IPS DF 6.9 (cell line): Measurements from ENCODE around the gene PRKAG2.
"Not testable (repeated sequence)": the region's sequence is repeated elsewhere in the genome, so short reads cannot be mapped to it uniquely, and the experiment has no call there.

Experiments used
- DNase-seq: peaks from one replicate; pipeline ENCODE4 v3.0.0-alpha.2; 2013; ENCODE audit warnings: low read depth, low spot score
- H3K27ac ChIP-seq: one replicate; pipeline ENCODE4 v1.5.1; 2013; ENCODE audit warnings: low read length, control low read depth
- H3K27me3 ChIP-seq: 2 replicates; pipeline ENCODE4 v1.6.1; 2013; ENCODE audit warnings: mild to moderate bottlenecking, low read length; ENCODE audit not compliant: control insufficient read depth, insufficient read depth
- H3K36me3 ChIP-seq: 2 replicates; pipeline ENCODE4 v1.6.1; 2013; ENCODE audit warnings: low read length; ENCODE audit not compliant: control insufficient read depth, insufficient read depth
- H3K4me1 ChIP-seq: 2 replicates; pipeline ENCODE4 v1.6.1; 2013; ENCODE audit warnings: low read length; ENCODE audit not compliant: control insufficient read depth, insufficient read depth
- H3K4me3 ChIP-seq: 2 replicates; pipeline ENCODE4 v1.5.1; 2013; ENCODE audit warnings: mild to moderate bottlenecking, low read length
- H3K9me3 ChIP-seq: 2 replicates; pipeline ENCODE4 v1.6.1; 2013; ENCODE audit warnings: low read length, inconsistent platforms; ENCODE audit not compliant: control insufficient read depth, insufficient read depth
- WGBS: extraction: QIAGEN DNeasy Blood & Tissue Kit; methylation state at CpG from one replicate; pipeline ENCODE4 v1.1.7; 2013; ENCODE audit warnings: mixed read lengths, missing lambda C conversion rate; ENCODE audit not compliant: insufficient read length, insufficient coverage; 5-methylcytosine and 5-hydroxymethylcytosine counted together

PRKAG2 gene

GRCh38 chr7:151786241-151786640 lies 90.7 kb downstream of the PRKAG2 start:
- no peaks in the 10 kb centered on the region for H3K4me1 ChIP-seq
- no peak overlapping the region for H3K27ac ChIP-seq
- no peaks in the 10 kb centered on the region; the same call in 1 of the 2 replicates for H3K27me3 ChIP-seq
- no CpG with 5 or more reads among the region's 19 CpGs for WGBS
- H3K36me3 ChIP-seq: no peaks in the 10 kb centered on the region
- no peak overlapping the region for H3K4me3 ChIP-seq
- DNase-seq: no peak
- H3K9me3 ChIP-seq: no peaks in the 10 kb centered on the region

DNA sequence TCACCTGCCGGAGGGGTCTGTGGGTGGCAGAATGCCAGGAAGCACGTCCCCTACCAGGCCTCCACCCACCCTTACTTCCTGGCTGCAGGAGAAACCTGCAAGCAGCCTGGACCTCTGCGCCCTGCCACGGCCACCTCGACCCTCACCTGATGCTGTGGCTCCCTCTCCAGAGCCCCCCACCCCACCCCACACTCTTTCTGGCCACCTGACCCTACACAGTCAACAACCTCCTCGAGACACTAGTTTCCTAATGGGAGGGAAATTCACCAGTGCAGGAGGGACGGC lies 91.3 kb downstream of the PRKAG2 start:
- no CpG with 5 or more reads among the region's 7 CpGs for WGBS
- DNase-seq: no peak
- Histone ChIP-seq H3K4me1 (no peaks in the 10 kb centered on the region), H3K4me3 (no peak overlapping the region), H3K27ac (no peak overlapping the region), H3K9me3 (no peaks in the 10 kb centered on the region), H3K27me3 (no peaks in the 10 kb centered on the region; the same call in 1 of the 2 replicates), H3K36me3 (no peaks in the 10 kb centered on the region)

GRCh38 chr7:151784853-151785680 lies 91.8 kb downstream of the PRKAG2 start:
- WGBS: no CpG with 5 or more reads among the region's 21 CpGs
- H3K4me1 ChIP-seq: no peaks in the 10 kb centered on the region
- DNase-seq: no peak
- no peaks in the 10 kb centered on the region; the same call in 1 of the 2 replicates for H3K27me3 ChIP-seq
- no peaks in the 10 kb centered on the region for H3K36me3 ChIP-seq
- no peaks in the 10 kb centered on the region for H3K9me3 ChIP-seq
- H3K27ac ChIP-seq: no peak overlapping the region
- no peak overlapping the region for H3K4me3 ChIP-seq

DNA sequence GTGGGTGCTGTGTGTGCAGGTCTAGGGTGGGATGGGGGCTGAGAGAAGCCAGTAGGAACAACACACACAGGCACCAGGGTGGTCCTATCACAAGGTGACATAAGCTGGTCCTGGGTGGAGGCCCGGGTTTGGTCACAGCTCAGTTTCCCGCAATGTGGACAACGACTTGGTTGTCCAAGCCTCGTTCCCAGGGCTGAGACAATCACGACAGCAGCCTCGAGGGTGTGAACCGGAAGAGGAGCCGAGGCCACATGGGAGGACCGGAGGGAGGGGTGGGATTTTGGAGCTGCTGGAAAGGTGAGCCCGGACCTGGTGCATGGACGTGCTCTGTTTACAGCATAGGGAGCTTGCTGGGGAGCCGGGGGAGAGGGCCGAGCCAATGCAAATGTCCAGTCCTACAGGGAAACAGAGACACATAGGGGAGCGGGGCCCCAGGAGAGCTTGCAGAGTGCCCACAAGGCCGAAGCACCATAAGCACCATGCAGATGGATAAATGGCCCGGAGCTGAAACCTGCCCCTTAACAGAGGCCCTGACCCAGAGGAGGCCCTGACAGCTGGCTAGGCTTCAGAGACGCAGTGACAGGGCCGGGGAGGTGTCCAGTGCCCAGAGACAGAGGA lies 92.8 kb downstream of the PRKAG2 start:
- H3K4me1 ChIP-seq: no peaks in the 10 kb centered on the region
- WGBS: no CpG with 5 or more reads among the region's 18 CpGs
- H3K27ac ChIP-seq: no peak overlapping the region
- no peak for DNase-seq
- H3K36me3 ChIP-seq: no peaks in the 10 kb centered on the region
- H3K27me3 ChIP-seq: no peaks in the 10 kb centered on the region; the same call in 1 of the 2 replicates
- H3K9me3 ChIP-seq: no peaks in the 10 kb centered on the region
- H3K4me3 ChIP-seq: no peak overlapping the region

GRCh38 chr7:151782598-151783448 lies 94.1 kb downstream of the PRKAG2 start:
- no peaks in the 10 kb centered on the region; the same call in 1 of the 2 replicates for H3K27me3 ChIP-seq
- WGBS: no CpG with 5 or more reads among the region's 55 CpGs
- H3K4me3 ChIP-seq: peak overlapping the region; percentile 8; the same call in 1 of the 2 replicates
- no peaks in the 10 kb centered on the region for H3K36me3 ChIP-seq
- no peak overlapping the region for H3K27ac ChIP-seq
- H3K4me1 ChIP-seq: no peaks in the 10 kb centered on the region
- no peaks in the 10 kb centered on the region for H3K9me3 ChIP-seq
- DNase-seq: peak; percentile 77

- not testable (repeated sequence) for H3K4me1 ChIP-seq, H3K27ac ChIP-seq, H3K9me3 ChIP-seq, H3K27me3 ChIP-seq, H3K4me3 ChIP-seq, DNase-seq, H3K36me3 ChIP-seq
- no CpG with 5 or more reads among the region's 4 CpGs for WGBS
These were observed 94.7 kb downstream of the PRKAG2 start for GRCh38 chr7:151782256-151782597.

DNA sequence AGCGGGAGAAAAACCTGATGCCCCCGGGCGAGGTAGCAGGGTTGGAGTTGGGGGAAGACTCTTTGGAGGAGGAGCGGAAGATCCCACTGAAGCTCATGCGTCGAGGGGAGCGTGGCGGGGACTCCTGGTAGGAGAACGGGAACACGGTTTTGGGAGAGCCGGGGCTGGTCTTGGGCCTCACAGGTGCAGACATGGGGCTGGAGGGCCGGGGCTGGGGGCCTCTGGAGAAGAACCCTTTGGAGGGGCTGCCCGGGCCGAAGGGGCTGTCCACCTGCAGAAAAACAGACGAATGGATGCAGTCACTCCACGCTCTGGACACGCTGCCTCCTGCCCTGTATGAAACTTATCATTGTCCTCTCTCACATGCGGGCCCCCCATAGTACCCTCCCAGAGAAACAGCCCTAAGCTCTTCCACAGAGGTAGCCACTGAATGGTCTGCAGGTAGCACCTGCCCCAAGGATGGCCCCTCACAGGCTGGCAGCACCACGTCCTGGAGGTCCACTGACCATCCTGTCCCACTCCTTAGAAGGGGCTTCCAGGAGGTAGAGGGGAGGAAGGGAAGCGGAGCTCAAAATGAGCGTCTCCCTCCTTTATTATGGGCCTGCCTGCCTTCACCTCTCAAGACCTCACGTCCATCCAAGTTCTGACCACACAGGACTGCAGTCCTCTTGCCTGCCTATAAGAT lies 95.6 kb downstream of the PRKAG2 start:
- H3K27ac ChIP-seq: no peak overlapping the region
- no peak for DNase-seq
- H3K4me1 ChIP-seq: no peaks in the 10 kb centered on the region
- H3K27me3 ChIP-seq: no peaks in the 10 kb centered on the region; the same call in 1 of the 2 replicates
- H3K9me3 ChIP-seq: no peaks in the 10 kb centered on the region
- WGBS: no CpG with 5 or more reads among the region's 22 CpGs
- no peaks in the 10 kb centered on the region for H3K36me3 ChIP-seq
- H3K4me3 ChIP-seq: no peak overlapping the region

GRCh38 chr7:151780631-151781030 lies 96.3 kb downstream of the PRKAG2 start:
- H3K27me3 ChIP-seq: no peaks in the 10 kb centered on the region; the same call in 1 of the 2 replicates
- no peaks in the 10 kb centered on the region for H3K4me1 ChIP-seq
- no CpG with 5 or more reads among the region's 3 CpGs for WGBS
- H3K4me3 ChIP-seq: no peak overlapping the region
- no peak for DNase-seq
- no peaks in the 10 kb centered on the region for H3K9me3 ChIP-seq
- H3K27ac ChIP-seq: no peak overlapping the region
- H3K36me3 ChIP-seq: no peaks in the 10 kb centered on the region

DNA sequence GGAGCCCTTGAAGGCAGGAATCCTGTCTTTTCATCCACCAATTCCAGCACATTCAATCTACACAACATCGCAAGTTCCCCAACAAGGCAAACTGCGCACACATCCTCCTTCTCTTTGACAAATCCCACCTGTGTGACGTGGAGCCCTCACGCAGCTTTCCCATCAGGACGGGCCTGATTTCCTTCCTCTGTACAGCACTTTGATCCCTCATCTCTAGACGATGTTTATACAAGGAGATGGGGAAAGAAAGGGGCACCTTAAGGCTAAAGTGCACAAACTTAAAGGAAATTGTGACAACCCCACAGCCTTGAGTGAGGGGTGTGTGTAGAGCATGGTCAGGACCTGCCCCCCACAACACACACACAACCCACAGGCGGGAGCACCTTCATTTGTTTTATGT lies 97.2 kb downstream of the PRKAG2 start:
- no peaks in the 10 kb centered on the region for H3K36me3 ChIP-seq
- no peak overlapping the region for H3K4me3 ChIP-seq
- H3K27ac ChIP-seq: no peak overlapping the region
- no peak for DNase-seq
- no CpG with 5 or more reads among the region's 7 CpGs for WGBS
- no peaks in the 10 kb centered on the region; the same call in 1 of the 2 replicates for H3K27me3 ChIP-seq
- H3K9me3 ChIP-seq: no peaks in the 10 kb centered on the region
- H3K4me1 ChIP-seq: no peaks in the 10 kb centered on the region

DNA sequence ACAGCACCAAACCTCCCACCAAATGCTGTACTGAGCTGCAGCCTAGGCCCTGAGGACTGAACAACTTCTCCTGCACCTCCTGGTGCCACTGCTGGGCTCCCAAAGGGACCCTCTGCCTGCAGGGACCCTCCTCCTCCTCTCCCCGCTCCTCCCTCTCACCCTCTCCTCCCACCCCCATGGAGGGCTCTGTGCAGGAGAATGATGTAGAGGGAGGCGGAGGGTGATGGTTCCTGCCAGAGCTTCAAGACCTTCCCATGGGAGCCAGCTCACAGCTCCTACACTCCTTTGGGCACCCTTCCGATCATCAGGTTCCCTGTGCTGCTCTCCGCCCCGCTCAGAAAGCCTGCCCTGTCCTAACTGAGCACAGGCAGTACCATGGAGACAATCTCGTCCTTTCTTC lies 97.7 kb downstream of the PRKAG2 start:
- H3K9me3 ChIP-seq: no peaks in the 10 kb centered on the region
- no peaks in the 10 kb centered on the region for H3K4me1 ChIP-seq
- no CpG with 5 or more reads among the region's 6 CpGs for WGBS
- no peaks in the 10 kb centered on the region for H3K36me3 ChIP-seq
- H3K4me3 ChIP-seq: no peak overlapping the region
- no peak overlapping the region for H3K27ac ChIP-seq
- no peaks in the 10 kb centered on the region; the same call in 1 of the 2 replicates for H3K27me3 ChIP-seq
- DNase-seq: no peak
